G401 (cell line): ENCODE measurements around the gene LAP3. TPM values are rescaled to one million over a fixed set of nuclear protein-coding genes. Genes with fewer than 3 reads are reported as not detected.
"Not testable (repeated sequence)": the region's sequence is repeated elsewhere in the genome, so short reads cannot be mapped to it uniquely, and the experiment has no call there.

Experiments used
- DNase-seq: peaks from one replicate; pipeline ENCODE4 v3.0.0-alpha.2; 2015; ENCODE audit warnings: low spot score
- in situ Hi-C: cut with HindIII; loops from 2 replicates; pipeline ENCODE4 v1.10.0; 2016; ENCODE audit warnings: low sequenced_read_pairs, mixed read lengths
- total RNA-seq: library from RNA; depleted of rRNA; stranded (reverse); fragments of >200 nt; shearing (Covaris generic); gene quantifications from 2 replicates; pipeline ENCODE4 v1.2.3, GENCODE V29; 2014

The LAP3 gene
- total RNA-seq, 1 experiment from 2014 or later: 163 TPM

DNA sequence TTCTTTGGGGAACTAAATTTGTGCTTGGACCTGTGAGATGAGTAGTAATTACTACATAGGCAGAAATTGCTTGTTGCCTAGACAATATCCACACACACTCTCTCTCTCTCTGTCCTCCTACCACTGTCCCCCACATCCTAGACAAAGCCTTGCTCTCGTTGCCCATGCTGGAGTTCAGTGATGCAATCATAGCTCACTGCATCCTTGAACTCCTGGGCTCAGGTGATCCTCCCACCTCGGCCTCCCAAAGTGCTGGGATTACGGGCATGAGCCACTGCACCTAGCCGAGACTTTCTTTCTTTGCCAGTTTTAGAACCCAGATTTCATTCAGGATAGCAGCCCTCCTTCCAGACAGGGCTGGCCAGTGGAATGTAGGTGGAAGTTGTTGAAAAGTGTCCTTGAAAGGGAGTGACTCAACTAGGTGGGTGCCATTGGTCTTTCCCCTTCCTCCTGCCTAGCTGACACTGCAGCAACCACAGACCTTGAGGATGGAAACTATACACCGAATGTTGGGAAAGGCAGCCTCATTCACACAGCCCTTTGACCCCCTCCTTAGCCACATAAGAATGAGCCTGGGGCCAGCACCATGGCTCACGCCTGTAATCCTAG, 16.8 kb upstream of the LAP3 start:
- DNase-seq: no peak
- in situ Hi-C loops: no loop called here

DNA sequence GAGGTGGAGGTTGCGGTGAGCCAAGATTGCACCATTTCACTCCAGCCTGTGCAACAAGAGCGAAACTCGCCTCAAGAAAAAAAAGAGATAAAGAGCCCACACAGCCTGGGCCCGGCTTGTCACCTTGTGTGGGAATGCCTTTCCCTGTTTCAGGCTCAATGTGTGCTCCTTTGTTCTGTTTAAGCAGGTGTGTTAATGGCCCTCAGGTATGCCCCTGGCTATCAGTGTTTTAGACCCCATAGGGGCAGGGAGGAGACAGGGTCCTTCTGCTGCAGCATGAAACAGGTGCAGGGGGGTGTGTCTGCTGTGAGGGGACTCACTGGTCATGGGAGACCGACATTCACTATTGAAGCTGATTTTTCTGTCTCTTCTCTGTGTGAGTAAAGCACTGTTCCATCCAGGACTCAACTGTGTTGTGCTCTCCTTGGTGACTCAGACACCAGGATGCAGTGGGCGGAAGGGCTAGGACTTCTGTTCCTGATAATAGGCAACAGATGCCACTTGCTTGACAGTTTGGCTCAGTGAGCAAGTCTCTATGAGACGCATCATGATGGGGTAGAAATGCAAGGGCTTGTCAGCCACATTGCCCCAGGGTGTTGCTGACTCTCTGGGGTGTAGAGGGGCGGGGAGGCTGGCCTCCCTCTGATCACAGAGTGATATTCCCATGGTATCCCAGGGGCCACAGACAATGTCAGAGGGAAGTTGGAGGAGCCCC, 15.6 kb upstream of the LAP3 start:
- in situ Hi-C loops: no loop called here
- peak; percentile 43 for DNase-seq

DNA sequence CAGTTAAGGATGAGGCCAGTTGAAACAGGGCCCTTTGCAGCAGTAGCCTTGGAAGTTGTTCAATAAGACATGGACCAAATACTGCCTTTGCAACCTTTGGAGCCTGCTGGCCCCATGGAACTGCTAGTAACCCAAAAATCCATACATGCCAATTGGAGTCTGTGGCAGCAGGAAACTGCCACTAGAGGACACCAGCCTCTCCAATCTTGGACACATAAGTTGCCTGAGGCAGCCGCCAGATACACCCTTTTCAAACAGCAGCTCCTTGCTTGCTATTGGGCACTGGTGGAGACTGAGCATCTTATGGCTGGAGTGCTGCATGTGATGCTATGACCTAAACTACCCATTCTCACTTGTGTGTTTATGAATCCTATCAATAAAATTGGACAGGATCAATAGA, 14.8 kb upstream of the LAP3 start:
- in situ Hi-C loops: no loop called here
- DNase-seq: no peak

DNA sequence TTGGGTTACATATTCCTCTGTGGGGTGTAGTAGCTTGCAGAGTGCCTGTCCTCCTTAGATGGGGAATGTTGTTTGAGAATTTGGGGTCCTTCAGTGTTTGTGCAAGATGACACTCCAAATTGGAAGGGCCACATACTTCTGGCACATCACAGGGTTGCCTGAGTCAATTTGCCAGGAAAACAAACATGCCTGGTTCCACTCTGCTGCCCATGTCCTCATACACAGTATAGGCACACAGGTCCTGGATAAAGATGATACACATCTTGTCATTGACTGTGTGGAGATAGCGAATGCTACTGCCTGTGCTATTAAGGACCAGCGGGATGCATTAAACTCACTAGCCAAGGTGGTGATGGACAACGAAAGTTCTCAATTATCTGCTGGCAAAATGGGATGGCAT, 11.2 kb upstream of the LAP3 start:
- in situ Hi-C loops: no loop called here
- no peak for DNase-seq

DNA sequence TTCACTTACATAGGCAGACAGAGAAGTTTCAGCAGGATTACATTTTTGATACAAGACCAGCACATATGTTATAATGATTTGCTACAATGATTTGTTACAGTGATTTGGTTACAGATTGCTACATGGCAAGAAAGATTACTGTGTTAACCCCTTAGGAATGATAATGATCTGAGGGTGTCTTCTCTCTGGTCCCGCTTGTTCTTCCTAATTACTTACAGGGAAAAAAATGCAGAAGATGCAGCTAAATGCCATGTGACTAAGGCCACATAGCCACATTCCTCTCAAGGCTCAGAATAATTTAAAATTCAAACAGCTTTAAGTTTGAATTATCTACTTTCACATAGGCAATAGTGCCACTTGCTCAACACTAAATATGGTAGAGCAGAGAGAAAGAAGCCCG, 9.7 kb upstream of the LAP3 start:
- DNase-seq: no peak
- in situ Hi-C loops: no loop called here

DNA sequence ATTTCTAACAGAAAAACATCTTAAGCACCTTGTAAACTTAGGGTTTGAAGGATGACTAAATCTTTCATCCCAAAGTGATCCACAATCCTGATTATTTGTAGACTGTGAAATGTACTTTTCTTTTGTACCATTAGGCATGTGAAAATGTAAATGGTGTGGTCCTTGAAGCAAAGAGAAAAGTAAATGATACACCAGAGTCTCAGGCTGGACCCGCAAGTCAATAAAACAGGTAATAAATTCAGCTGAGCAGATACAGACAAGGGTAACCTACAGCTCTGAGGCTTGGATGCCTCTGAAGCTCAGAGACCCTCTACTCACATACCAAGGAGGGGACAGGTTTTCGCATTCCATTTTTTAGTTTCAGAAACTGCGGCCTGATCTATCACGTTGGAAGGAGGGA, 2.8 kb upstream of the LAP3 start:
- in situ Hi-C loops: no loop called here
- DNase-seq: no peak

DNA sequence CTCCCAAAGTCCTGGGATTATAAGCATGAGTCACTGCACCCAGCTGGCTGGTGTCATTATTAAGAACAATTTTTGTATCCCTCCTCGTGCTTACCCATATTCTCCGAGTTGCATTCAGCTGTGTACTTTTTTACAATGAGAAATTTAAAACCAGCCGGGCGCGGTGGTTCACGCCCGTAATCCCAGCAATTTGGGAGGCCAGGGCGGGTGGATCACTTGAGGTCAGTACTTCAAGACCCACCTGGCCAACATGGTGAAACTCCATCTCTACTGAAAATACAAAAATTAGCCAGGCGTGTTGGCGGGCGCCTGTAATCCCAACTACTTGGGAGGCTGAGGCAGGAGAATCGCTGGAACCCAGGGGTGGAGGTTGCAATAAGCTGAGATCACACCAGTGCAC, 1.8 kb upstream of the LAP3 start:
- in situ Hi-C loops, DNase-seq: not testable (repeated sequence)

DNA sequence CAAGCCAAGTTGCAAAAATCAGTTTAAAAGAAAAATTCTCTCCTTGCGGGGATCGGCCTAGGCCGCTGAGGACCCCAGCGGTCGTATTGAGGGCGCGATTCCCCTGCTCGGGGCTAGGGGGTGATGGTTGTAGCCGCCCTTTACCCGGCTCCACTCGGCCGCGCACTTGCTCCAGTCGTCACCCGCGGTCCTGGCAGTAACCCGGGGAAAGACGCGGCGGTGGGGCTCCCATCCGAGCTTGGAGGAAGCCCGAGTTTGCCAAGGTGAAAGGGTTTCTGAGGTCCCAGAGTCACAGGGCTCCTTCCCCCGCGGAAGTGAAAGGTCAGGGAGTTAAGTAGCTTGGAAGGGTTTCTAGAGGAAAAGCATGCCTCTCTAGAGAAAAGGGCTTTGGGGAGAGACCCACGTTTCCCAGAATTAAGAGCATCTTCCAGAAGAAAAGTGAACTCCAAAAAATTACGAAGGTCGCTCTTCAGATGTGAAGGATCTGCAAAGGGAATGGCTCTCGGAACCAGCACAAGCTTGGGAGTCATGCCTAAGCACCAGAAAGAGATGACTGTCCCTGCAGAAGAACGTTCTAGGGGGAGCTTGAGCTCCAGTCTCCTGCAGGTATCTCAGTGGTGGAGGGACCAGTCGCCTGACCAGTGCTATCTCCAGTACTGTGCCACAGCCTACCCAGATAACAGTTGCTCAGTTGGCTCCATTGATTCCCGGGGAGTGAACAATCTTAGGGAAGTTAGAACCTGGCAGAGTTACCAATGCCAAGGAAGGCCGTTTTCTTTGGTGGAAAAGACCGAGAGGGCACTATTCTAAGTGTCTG, 875 bp downstream of the LAP3 start:
- DNase-seq: peak; percentile 42
- in situ Hi-C loops: no loop called here

DNA sequence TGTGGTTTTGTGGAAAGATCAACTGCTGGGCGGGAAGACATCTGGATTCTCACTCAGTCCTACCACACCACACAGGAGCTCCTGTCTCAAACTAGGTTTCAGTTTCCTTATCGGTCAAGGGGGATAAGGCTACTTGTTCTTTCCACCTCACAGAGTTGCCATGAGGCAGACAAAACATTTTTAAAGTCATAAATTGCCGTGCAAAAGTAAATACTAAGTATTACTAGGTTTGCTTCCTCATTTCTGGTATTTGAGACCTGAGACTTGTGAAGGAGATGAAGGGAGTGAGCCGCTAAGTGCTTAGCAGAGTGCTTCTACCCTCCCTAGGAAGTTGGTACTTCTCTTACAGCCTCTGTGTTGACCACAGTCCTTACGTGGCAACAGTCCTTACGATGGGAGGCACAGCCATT, 1.5 kb downstream of the LAP3 start:
- in situ Hi-C loops: no loop called here

DNA sequence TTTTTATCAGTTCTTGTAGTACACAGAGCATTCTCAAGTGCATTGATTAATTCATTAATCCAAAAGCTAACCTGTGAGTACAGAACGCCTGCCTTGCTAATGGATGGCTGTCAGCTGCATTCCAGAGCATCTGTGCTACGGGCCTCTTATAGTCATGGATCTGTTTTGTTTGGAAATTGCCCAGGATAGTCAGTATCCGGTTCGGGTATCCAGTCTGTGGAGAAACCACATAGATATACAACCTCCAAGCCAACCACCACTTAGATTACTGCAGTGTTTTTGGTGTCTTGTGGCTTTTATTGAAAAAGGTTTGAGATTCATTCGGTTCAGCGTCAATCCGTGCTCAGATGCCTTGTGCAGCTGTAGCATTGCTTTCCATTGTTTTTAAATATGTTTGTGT, 4.0 kb downstream of the LAP3 start:
- in situ Hi-C loops: no loop called here
- DNase-seq: no peak

More for the DNA sequence above, 1.5 kb downstream of the LAP3 start:
- DNase-seq: no peak

DNA sequence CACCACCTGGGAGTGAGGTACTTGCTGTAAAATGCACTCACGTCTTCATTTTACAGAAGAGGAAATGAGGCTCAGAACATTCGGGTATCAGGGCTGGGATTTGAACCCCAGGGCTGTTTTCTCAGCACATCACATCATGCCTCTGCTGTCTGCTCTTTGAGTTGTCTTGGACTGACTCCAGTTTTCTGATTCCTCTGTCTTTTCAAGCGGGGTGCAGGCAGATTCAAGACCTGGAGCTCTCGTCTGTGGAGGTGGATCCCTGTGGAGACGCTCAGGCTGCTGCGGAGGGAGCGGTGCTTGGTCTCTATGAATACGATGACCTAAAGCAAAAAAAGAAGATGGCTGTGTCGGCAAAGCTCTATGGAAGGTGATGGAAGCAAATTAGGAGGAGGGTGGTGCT, 6.3 kb downstream of the LAP3 start:
- DNase-seq: peak; percentile 55
- in situ Hi-C loops: no loop called here

DNA sequence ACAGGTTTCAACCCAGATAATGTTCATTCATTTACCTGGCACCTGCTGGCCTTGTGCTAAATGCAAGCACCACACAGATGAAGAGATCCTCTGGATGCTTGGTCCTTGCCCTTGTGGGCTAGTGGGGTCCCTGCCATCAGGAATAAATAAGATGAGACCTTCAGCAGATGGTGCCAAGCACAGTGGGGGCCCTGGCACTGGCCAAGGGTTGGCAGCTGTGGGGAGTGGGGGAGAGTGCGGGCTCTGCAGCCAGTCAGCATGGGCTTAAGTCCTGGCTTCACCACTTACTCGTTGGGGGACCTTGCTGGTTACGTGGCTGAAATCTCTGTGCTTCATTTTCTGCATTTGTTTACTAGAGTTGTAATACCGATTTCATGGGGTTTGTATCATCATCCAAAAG, 6.9 kb downstream of the LAP3 start:
- in situ Hi-C loops: no loop called here
- DNase-seq: peak; percentile 37

DNA sequence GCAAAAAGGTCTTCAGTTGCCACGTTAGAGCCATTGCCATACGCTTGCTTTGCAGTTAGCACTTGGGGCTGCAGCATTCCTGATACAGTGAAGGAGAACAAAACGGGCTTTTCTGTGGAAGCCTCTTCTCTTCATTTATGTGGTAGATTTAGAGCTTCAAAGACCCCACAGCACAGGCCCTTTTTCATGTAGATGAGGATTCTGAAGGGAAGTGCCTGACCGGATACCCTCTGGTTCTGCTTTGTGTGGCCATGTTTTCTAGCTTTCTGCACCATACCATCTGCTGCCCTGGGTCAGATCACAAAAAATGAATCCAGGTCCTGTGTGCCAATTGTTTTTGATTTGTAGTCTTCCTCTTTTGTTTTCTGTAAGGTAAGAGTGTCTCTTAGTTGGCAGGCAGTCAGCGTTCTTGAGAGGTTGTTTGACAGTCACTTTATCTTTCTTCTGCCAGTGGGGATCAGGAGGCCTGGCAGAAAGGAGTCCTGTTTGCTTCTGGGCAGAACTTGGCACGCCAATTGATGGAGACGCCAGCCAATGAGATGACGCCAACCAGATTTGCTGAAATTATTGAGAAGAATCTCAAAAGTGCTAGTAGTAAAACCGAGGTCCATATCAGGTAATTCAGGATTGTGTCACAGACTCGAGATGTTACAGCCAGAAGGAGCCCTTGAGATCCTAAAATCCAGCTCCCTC, 7.7 kb downstream of the LAP3 start:
- in situ Hi-C loops: no loop called here

DNA sequence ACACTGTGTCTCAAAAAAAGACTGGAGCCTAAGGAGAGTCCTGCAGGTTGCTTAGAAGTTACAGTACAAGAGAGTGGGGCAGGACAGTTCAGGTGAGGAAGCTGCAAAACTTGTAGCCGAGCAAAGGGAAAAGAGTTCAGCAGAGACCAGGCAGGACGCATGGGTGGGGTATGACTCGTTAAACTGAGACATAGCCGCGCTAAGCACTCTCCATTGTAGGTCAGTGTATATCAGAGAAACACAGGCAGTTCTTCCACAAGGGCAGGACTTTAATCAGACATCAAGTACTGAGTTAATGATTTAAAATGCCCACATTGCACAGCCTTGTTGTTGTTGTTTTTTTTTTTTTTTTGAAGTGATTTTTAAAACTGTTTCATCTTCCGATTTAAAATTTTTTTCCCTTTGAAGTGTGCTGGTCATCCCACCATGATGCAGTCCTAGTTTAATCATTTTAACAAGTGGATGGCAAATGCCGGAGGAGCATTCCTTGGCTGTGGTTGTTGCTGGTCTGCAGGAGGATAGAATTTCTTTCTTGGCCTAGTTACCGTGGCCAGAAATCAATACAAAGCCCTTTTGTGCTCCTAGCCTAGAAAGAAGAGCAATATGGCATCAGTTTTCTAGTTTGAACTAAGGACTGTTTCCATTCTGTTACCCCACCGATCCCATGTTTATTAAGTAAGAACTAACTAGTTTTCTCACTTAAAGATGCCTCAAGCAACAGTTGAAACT, 10.3 kb downstream of the LAP3 start:
- in situ Hi-C loops: no loop called here
- no peak for DNase-seq

More for the DNA sequence above, 7.7 kb downstream of the LAP3 start:
- no peak for DNase-seq

DNA sequence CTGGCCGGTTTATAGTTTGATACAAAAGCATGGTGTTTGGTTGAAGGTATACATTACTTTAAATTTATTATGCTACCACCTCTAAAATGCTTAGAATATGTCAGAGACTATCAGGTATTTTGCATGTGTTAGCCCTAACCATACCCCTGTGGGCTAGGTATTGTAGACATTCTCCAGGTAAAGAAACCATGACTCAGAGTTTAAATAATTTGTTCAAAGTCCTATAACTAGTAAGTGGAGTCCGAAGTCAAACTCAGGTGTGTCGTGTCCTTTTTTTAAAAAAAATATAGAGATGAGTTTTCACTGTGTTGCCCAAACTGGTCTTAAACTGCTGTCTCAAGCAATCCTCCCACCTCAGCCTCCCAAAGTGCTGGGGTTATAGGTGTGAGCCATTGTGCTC, 12.4 kb downstream of the LAP3 start:
- in situ Hi-C loops: no loop called here
- DNase-seq: no peak

DNA sequence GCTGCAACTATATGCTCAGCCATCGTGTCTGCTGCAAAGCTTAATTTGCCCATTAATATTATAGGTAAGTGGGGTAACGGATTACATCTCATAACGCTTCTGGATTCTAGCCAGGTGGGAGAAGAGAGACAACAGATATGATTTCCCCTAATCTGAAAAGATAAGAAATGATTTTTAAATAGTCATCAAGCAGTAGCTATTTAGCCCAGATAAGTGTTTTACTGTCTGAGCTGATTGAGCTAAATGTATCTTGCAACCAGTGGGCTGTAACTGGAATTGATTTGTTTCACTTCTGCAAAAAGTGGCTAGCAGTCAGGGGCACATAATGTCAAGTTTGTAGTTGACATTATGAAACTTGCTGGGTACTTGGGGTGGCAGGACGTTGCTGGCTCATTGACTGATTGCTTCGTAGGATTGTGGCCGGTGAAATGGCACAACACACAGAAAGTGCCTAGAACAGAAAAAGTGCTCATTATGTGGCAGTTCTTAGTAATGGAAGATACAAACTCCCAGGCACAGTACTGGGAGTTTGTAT, 18.5 kb downstream of the LAP3 start:
- in situ Hi-C loops: no loop called here
- no peak for DNase-seq

DNA sequence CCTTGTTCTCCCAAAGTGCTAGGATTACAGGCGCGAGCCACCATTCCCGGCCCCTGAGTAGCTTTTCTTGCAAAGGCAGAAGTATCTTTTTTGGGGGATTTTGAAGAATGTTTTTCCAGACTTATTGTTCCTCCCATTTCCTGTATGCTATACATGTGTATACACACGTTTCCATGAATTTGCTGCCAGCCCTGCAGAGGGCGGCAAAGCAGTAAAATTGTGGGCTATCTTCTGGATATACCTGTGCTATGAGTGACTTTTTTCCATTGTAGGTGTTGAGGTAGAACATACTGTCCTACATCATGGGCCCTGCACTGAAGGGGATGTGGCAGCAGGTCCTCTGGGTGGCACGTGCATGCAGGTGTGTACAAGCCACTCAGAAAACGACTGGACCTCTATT, 20.5 kb downstream of the LAP3 start:
- in situ Hi-C loops: no loop called here
- DNase-seq: no peak

DNA sequence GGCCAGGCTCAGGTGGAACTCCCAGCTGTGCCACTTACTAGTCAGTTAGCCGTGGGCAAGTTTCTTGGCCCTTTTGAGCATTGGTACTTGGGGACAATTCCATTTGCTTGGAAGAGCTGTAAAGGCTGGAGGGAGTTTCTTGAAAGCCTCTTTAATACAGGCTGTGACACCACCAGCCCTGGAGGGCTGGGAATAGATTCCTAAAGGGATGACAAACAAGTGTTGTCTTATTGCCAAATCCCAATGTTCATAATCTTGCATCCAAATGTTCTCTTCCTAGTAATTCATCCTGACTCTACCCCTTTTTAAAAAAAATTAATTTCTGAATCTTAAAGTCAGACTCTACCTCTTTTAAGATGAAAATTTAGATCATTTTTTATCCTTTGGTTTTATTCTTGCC, 22.8 kb downstream of the LAP3 start:
- in situ Hi-C loops: no loop called here
- DNase-seq: no peak

DNA sequence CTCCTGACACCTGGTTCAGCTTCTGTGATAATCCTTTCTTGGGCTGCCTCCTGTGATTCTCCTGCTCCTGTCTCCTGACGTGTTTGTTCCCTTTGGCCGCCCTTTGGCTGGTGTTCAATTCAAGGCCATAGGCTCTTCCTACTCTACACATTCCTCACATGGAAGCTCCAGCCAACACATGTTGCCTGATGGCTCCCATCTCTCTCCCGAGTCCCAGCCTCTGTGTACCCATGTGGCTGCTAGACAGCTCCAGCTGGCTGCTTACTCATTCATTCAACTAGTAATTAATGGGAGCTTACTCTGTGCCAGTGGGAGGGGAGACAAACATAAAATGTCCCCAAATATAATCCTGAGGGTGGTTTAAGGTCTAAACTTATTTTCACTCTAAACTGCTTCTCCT, 28.2 kb downstream of the LAP3 start:
- no peak for DNase-seq
- in situ Hi-C loops: loop anchor here (5.0 kb wide), 1 partner anchor 37 kb away; no protein-coding TSS in a partner anchor
